ENCODE data around the gene HBG2. TPM values are rescaled to one million over a fixed set of nuclear protein-coding genes. Genes with fewer than 3 reads are reported as not detected.

Gene HBG2
- total and polyA plus RNA-seq, 9 of the 15 experiments (the other 6 are each of a cell fraction or from before 2014, with no cell fraction given), result 1,626 to 58,619 (median 10,515) TPM

DNA sequence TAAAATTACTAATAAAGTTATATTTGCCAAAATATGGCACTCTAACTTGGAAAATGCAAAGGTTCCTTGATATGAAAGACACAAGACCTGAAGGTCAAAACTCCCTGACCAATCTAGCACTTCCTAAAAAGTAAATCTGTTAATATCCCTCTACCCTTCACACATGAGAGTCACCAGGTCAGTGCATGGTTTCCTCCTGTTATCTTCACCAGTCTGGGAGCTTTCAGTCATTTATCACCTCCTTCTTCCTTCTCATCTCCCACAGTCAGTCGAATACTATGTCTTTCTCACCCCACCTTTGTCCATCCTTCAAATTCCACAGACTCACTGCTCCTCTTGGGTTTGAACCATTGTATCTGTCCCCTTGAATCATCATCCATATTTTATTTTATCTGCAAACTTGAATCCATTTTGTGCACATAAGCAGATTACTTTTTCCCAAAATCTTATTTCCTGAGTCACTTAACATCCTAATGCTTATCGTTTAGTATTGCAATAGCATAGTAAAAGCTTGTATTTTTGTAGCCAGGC lies 12.5 kb upstream of the HBG2 start (continued):
- TF ChIP-seq ZNF395 (CRISPR knock-in tag; IDR thresholded peaks at IDR 0.05) (no peak), HNRNPL (IDR thresholded peaks at IDR 0.05; ENCODE audit: low read depth, low read length) (no peak), ZNF23 (CRISPR knock-in tag; IDR thresholded peaks at IDR 0.05) (no peak), DLX4 (CRISPR knock-in tag; IDR thresholded peaks at IDR 0.05) (no peak), ZFX (CRISPR knock-in tag; IDR thresholded peaks at IDR 0.05) (no peak), PHF21A (IDR thresholded peaks at IDR 0.05; ENCODE audit: borderline replicate concordance, low read depth) (no peak), SMAD2 (IDR thresholded peaks at IDR 0.05; ENCODE audit: low read depth, low read length) (no peak), SMARCB1 (IDR thresholded peaks at IDR 0.05; ENCODE audit: insufficient read length, low read depth) (no peak), ZBTB8A (IDR thresholded peaks at IDR 0.05; ENCODE audit: partially characterized antibody) (no peak), ZBTB1 (CRISPR knock-in tag; IDR thresholded peaks at IDR 0.05; ENCODE audit: borderline replicate concordance, low read depth) (no peak), TAF1 (IDR thresholded peaks at IDR 0.05; ENCODE audit: control insufficient read depth, extremely low read depth, insufficient read depth, low read length, severe bottlenecking) (no peak), ZSCAN32 (CRISPR knock-in tag; IDR thresholded peaks at IDR 0.05) (no peak), ZNF431 (CRISPR knock-in tag; IDR thresholded peaks at IDR 0.05) (no peak), KLF16 (IDR thresholded peaks at IDR 0.05) (no peak), KHSRP (IDR thresholded peaks at IDR 0.05) (peak; percentile 63; the same call in 1 of the 2 replicates), ZNF766 (CRISPR knock-in tag; conservative IDR thresholded peaks at IDR 0.05) (no peak), CHD1 (IDR thresholded peaks at IDR 0.05; ENCODE audit: low read length) (no peak), CREB3L1 (IDR thresholded peaks at IDR 0.05; ENCODE audit: borderline replicate concordance, low read depth) (no peak), TARDBP (IDR thresholded peaks at IDR 0.05) (no peak), POLR2AphosphoS5 (IDR thresholded peaks at IDR 0.05; ENCODE audit: control insufficient read depth, insufficient read depth, low read depth, low read length) (no peak), YY1 (IDR thresholded peaks at IDR 0.05; ENCODE audit: borderline replicate concordance in 1 of 3, control insufficient read depth in 1 of 3, extremely low read depth in 1 of 3, insufficient read depth in 3 of 3, insufficient read length in 1 of 3, insufficient replicate concordance in 2 of 3, low read depth in 1 of 3, low read length in 2 of 3) (no peak)
- TF ChIP-seq, protein P1, sequence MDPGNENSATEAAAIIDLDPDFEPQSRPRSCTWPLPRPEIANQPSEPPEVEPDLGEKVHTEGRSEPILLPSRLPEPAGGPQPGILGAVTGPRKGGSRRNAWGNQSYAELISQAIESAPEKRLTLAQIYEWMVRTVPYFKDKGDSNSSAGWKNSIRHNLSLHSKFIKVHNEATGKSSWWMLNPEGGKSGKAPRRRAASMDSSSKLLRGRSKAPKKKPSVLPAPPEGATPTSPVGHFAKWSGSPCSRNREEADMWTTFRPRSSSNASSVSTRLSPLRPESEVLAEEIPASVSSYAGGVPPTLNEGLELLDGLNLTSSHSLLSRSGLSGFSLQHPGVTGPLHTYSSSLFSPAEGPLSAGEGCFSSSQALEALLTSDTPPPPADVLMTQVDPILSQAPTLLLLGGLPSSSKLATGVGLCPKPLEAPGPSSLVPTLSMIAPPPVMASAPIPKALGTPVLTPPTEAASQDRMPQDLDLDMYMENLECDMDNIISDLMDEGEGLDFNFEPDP (CRISPR knock-in tag; IDR thresholded peaks at IDR 0.05), result no peak
- TF ChIP-seq, protein P2, sequence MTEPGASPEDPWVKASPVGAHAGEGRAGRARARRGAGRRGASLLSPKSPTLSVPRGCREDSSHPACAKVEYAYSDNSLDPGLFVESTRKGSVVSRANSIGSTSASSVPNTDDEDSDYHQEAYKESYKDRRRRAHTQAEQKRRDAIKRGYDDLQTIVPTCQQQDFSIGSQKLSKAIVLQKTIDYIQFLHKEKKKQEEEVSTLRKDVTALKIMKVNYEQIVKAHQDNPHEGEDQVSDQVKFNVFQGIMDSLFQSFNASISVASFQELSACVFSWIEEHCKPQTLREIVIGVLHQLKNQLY (CRISPR knock-in tag; conservative IDR thresholded peaks at IDR 0.05), result no peak
